HepG2 (cell line): ENCODE measurements around the gene METTL22. TPM values are rescaled to one million over a fixed set of nuclear protein-coding genes. Genes with fewer than 3 reads are reported as not detected.

Experiments
- ATF1 ChIP-seq: IDR thresholded peaks from 2 replicates; pipeline ENCODE4 v1.6.1; 2016; ENCODE audit warnings: mild to moderate bottlenecking, control low read depth
- CAMTA2 ChIP-seq: sonication (generic); formaldehyde crosslinking; IDR thresholded peaks from 2 replicates; pipeline ENCODE4 v1.4.0; 2020; ENCODE audit warnings: mild to moderate bottlenecking, missing genetic modification reagents, borderline replicate concordance
- CREB1 ChIP-seq, 2 experiments: fragments of 450-650 bp in 1 of 2; IDR thresholded peaks; 2 replicates each; pipeline ENCODE4 v1.6.1; 2016 to 2017; ENCODE audit warnings: control low read depth in 1 of 2, mild to moderate bottlenecking in 1 of 2, missing compliant biosample characterization in 1 of 2, missing genetic modification characterization in 1 of 2
- E2F5 ChIP-seq: sonication (generic); formaldehyde crosslinking; conservative IDR thresholded peaks from 2 replicates; pipeline ENCODE4 v1.4.0; 2020; ENCODE audit warnings: missing genetic modification reagents
- MXD1 ChIP-seq: sonication (generic); formaldehyde crosslinking; IDR thresholded peaks from 2 replicates; pipeline ENCODE4 v1.4.0; 2020; ENCODE audit warnings: mild to moderate bottlenecking, missing genetic modification reagents
- PAF1 ChIP-seq: IDR thresholded peaks from 2 replicates; pipeline ENCODE4 v1.6.1; 2016; ENCODE audit warnings: missing genetic modification reagents, missing compliant biosample characterization
- POLR2AphosphoS2 ChIP-seq: IDR thresholded peaks from 2 replicates; pipeline ENCODE4 v1.6.1; 2011; ENCODE audit warnings: low read depth, low read length, improper control_type of control experiment
- RARA ChIP-seq: IDR thresholded peaks from 2 replicates; pipeline ENCODE4 v1.6.1; 2016; ENCODE audit warnings: missing genetic modification reagents, missing compliant biosample characterization
- TBP ChIP-seq: sonication (generic); formaldehyde crosslinking; IDR thresholded peaks from 2 replicates; pipeline ENCODE4 v1.5.0; 2020; ENCODE audit warnings: missing genetic modification reagents
- TBX2 ChIP-seq: sonication (generic); formaldehyde crosslinking; IDR thresholded peaks from 2 replicates; pipeline ENCODE4 v1.5.0; 2020; ENCODE audit warnings: missing genetic modification reagents, mild to moderate bottlenecking, borderline replicate concordance
- ZFP62 ChIP-seq: sonication (generic); formaldehyde crosslinking; IDR thresholded peaks from 2 replicates; pipeline ENCODE4 v1.4.0; 2020; ENCODE audit warnings: missing genetic modification reagents
- ZNF121 ChIP-seq: sonication (generic); formaldehyde crosslinking; IDR thresholded peaks from 2 replicates; pipeline ENCODE4 v1.5.0; 2020; ENCODE audit warnings: mild to moderate bottlenecking, missing genetic modification reagents
- polyA plus RNA-seq, 8 experiments: library from polyadenylated mRNA; depleted of rRNA in 3 of 8; stranded (reverse) in 7 of 8; unstranded in 1 of 8; fragments of >200 nt; fragmentation: Illumina TruSeq in 4 of 8; extraction: Trizol in 4 of 8; gene quantifications; 2 replicates each; pipeline versions ENCODE4 v1.2.1 to v1.2.3, GENCODE V29; 2011 to 2016; ENCODE audit warnings: low read depth in 4 of 8, missing spikeins in 1 of 8, mixed read lengths in 1 of 8; ENCODE audit not compliant: insufficient read depth in 1 of 8
- total RNA-seq, 5 experiments: library from RNA; depleted of rRNA; stranded (reverse); fragments of >200 nt; fragmentation: Illumina TruSeq; extraction: Trizol; gene quantifications; 2 replicates each; pipeline ENCODE4 v1.2.3, GENCODE V29; 2016; ENCODE audit warnings: low read depth in 1 of 5
- TF ChIP-seq, protein P1 (sequence below): sonication (generic); formaldehyde crosslinking; IDR thresholded peaks from 2 replicates; pipeline ENCODE4 v1.8.1; 2022; ENCODE audit warnings: mild to moderate bottlenecking, missing genetic modification reagents

Gene METTL22
- total and polyA plus RNA-seq, 2 of the 13 experiments (the other 11 are each of a cell fraction or from before 2014, with no cell fraction given) = 36.2 to 94.8 TPM

- TF ChIP-seq ZNF121 (CRISPR knock-in tag) = no peak
- peak; percentile 61 for TF ChIP-seq TBX2
- no peak for TF ChIP-seq CAMTA2 (CRISPR knock-in tag)
- no peak for TF ChIP-seq MXD1
- TF ChIP-seq RARA (CRISPR knock-in tag) = no peak
- TF ChIP-seq PAF1 (CRISPR knock-in tag) = no peak
- TF ChIP-seq ATF1 (CRISPR knock-in tag) = no peak
- TF ChIP-seq, protein P1, sequence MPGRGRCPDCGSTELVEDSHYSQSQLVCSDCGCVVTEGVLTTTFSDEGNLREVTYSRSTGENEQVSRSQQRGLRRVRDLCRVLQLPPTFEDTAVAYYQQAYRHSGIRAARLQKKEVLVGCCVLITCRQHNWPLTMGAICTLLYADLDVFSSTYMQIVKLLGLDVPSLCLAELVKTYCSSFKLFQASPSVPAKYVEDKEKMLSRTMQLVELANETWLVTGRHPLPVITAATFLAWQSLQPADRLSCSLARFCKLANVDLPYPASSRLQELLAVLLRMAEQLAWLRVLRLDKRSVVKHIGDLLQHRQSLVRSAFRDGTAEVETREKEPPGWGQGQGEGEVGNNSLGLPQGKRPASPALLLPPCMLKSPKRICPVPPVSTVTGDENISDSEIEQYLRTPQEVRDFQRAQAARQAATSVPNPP = no peak
- no peak for TF ChIP-seq ZFP62 (CRISPR knock-in tag)
- no peak for TF ChIP-seq POLR2AphosphoS2
- no peak for TF ChIP-seq CREB1 (IDR thresholded peaks at IDR 0.05)
- TF ChIP-seq CREB1 (CRISPR knock-in tag; IDR thresholded peaks at IDR 0.05) = no peak
- no peak for TF ChIP-seq E2F5
- no peak for TF ChIP-seq TBP (CRISPR knock-in tag)
- TF ChIP-seq, all 625 proteins: peak for 84
Measured at GRCh38 chr16:8660841-8661301, 39.4 kb downstream of the METTL22 start (continued).
